HG03039 (cell line): ENCODE measurements around the gene ZNF133.
"Not testable (repeated sequence)": the region's sequence is repeated elsewhere in the genome, so short reads cannot be mapped to it uniquely, and the experiment has no call there.

Experiments
- ATAC-seq: cut with Tn5 transposase; IDR thresholded peaks from one replicate; pipeline ENCODE4 v1.9.1; 2021; ENCODE audit warnings: mild to moderate bottlenecking, moderate library complexity; ENCODE audit not compliant: unreplicated experiment

Gene ZNF133

GRCh38 chr20:18284805-18285533, 3.4 kb upstream of the ZNF133 start:
- ATAC-seq: no peak

GRCh38 chr20:18287546-18287914, 797 bp upstream of the ZNF133 start:
- ATAC-seq: no peak

- no peak for ATAC-seq
Measured at GRCh38 chr20:18288749-18289267, 481 bp downstream of the ZNF133 start.

GRCh38 chr20:18289306-18289705, 979 bp downstream of the ZNF133 start:
- no peak for ATAC-seq

GRCh38 chr20:18299364-18299763, 11.0 kb downstream of the ZNF133 start:
- no peak for ATAC-seq

- no peak for ATAC-seq
Measured at GRCh38 chr20:18304618-18305017, 16.3 kb downstream of the ZNF133 start.

- no peak for ATAC-seq
Measured at GRCh38 chr20:18307301-18307700, 19.0 kb downstream of the ZNF133 start.

GRCh38 chr20:18310051-18310450, 21.7 kb downstream of the ZNF133 start:
- ATAC-seq: no peak

- ATAC-seq: no peak
Measured at GRCh38 chr20:18310592-18310991, 22.3 kb downstream of the ZNF133 start.

GRCh38 chr20:18312723-18313122, 24.4 kb downstream of the ZNF133 start:
- no peak for ATAC-seq

- ATAC-seq: no peak
Measured at GRCh38 chr20:18313411-18313810, 25.1 kb downstream of the ZNF133 start.

- no peak for ATAC-seq
Measured at GRCh38 chr20:18314786-18315406, 26.6 kb downstream of the ZNF133 start.

- no peak for ATAC-seq
Measured at GRCh38 chr20:18316166-18316565, 27.8 kb downstream of the ZNF133 start.

GRCh38 chr20:18321316-18321715, 33.0 kb downstream of the ZNF133 start:
- no peak for ATAC-seq

GRCh38 chr20:18321976-18322950, 33.9 kb downstream of the ZNF133 start:
- ATAC-seq: no peak

- no peak for ATAC-seq
Measured at GRCh38 chr20:18323705-18324104, 35.4 kb downstream of the ZNF133 start.

GRCh38 chr20:18324596-18325089, 36.3 kb downstream of the ZNF133 start:
- ATAC-seq: no peak

- ATAC-seq: no peak
Measured at GRCh38 chr20:18326990-18327389, 38.7 kb downstream of the ZNF133 start.

GRCh38 chr20:18331694-18332093, 43.4 kb downstream of the ZNF133 start:
- no peak for ATAC-seq

GRCh38 chr20:18349749-18350148, 61.4 kb downstream of the ZNF133 start:
- not testable (repeated sequence) for ATAC-seq

GRCh38 chr20:18359854-18360253, 71.5 kb downstream of the ZNF133 start:
- no peak for ATAC-seq
